GM12878 (cell line): ENCODE data around the gene NANOS1. TPM values are rescaled to one million over a fixed set of nuclear protein-coding genes. Genes with fewer than 3 reads are reported as not detected.

ENCODE experiments used
- ATAC-seq: fragments of 200-7000 bp; cut with Tn5 transposase; 3 replicates; pipeline ENCODE4 v1.9.1; 2020; ENCODE audit warnings: mild to moderate bottlenecking, moderate library complexity
- BruUV-seq: library from RNA; stranded (reverse); fragments of 400-500 nt; replicated peaks from 2 replicates; lab custom pipeline; 2021; lab: Mats Ljungman, UMichigan
- CTCF ChIA-PET: fragments of 300-600 bp; sonication (Branson Sonifier 250); formaldehyde crosslinking; extraction: SDS; loops from one replicate; lab custom pipeline; 2021; ENCODE audit warnings: inconsistent platforms; lab: Yijun Ruan, JAX
- POLR2A ChIA-PET: fragments of 350-600 bp; formaldehyde crosslinking; extraction: SDS; loops from one replicate; lab custom pipeline; 2021; ENCODE audit warnings: inconsistent platforms; lab: Charles Lee
- RAD21 ChIA-PET: fragments of 300-600 bp; sonication (Branson Sonifier 250); formaldehyde crosslinking; loops from one replicate; lab custom pipeline; 2023; ENCODE audit warnings: antibody characterized with exemption; ENCODE audit not compliant: unreplicated experiment; lab: Charles Lee
- SMC1A ChIA-PET: fragments of 300-600 bp; sonication (Branson Sonifier 250); formaldehyde crosslinking; loops from one replicate; lab custom pipeline; 2023; ENCODE audit not compliant: unreplicated experiment, uncharacterized antibody; lab: Charles Lee
- DNase-seq: peaks from one replicate; pipeline ENCODE4 v3.0.0-alpha.2; 2011; ENCODE audit warnings: low read depth, low spot score
- FAIRE-seq: peaks from 3 replicates; lab custom pipeline; 2011; peaks lifted over from hg19 to GRCh38; lab: Jason Lieb, UNC
- H2AFZ ChIP-seq: 2 replicates; pipeline ENCODE4 v1.6.0; 2011; ENCODE audit warnings: low read depth, low read length, control low read depth; ENCODE audit not compliant: control insufficient read depth
- H3K27ac ChIP-seq: 2 replicates; pipeline ENCODE4 v1.5.1; 2011; ENCODE audit warnings: control low read depth; ENCODE audit not compliant: control insufficient read depth, insufficient read depth
- H3K27me3 ChIP-seq, 2 experiments: replicated peaks in 1 of 2; 2 replicates each; pipeline versions ENCODE4 v1.6.0 to v1.6.1; 2011; ENCODE audit warnings: low read length in 1 of 2; ENCODE audit not compliant: control insufficient read depth in 2 of 2, insufficient read depth in 2 of 2
- H3K36me3 ChIP-seq, 2 experiments: 2 replicates each; pipeline ENCODE4 v1.5.1; 2011; ENCODE audit warnings: low read length in 1 of 2; ENCODE audit not compliant: control insufficient read depth in 2 of 2, insufficient read depth in 2 of 2
- H3K4me1 ChIP-seq: 2 replicates; pipeline ENCODE4 v1.6.1; 2011; ENCODE audit warnings: mild to moderate bottlenecking, low read length, moderate library complexity, mixed read lengths; ENCODE audit not compliant: control insufficient read depth, insufficient read depth
- H3K4me2 ChIP-seq: 2 replicates; pipeline ENCODE4 v1.6.0; 2011; ENCODE audit warnings: control low read depth; ENCODE audit not compliant: control insufficient read depth, insufficient read depth
- H3K4me3 ChIP-seq: fragments of 200-600 bp; sonication (generic); 2 replicates; pipeline ENCODE4 v1.5.1; 2016
- H3K79me2 ChIP-seq: 2 replicates; pipeline ENCODE4 v1.6.0; 2011; ENCODE audit warnings: low read length; ENCODE audit not compliant: control insufficient read depth, insufficient read depth
- H3K9ac ChIP-seq: 2 replicates; pipeline ENCODE4 v1.8.0; 2011; ENCODE audit warnings: low read length, control low read depth, mixed read lengths; ENCODE audit not compliant: control insufficient read depth, insufficient read depth
- H3K9me3 ChIP-seq: replicated peaks from 3 replicates; pipeline ENCODE4 v1.5.1; 2011; ENCODE audit warnings: mild to moderate bottlenecking, low read length; ENCODE audit not compliant: control insufficient read depth, insufficient read depth
- H4K20me1 ChIP-seq: 2 replicates; pipeline ENCODE4 v1.6.0; 2011; ENCODE audit not compliant: control insufficient read depth, insufficient read depth
- CBFB ChIP-seq: IDR thresholded peaks from 2 replicates; pipeline ENCODE4 v1.6.1; 2016; ENCODE audit warnings: antibody characterized with exemption, low read depth
- ELK1 ChIP-seq: IDR thresholded peaks from 2 replicates; pipeline ENCODE4 v1.6.1; 2012; ENCODE audit warnings: low read depth, low read length, improper control_type of control experiment
- EZH2 ChIP-seq: IDR thresholded peaks from 2 replicates; pipeline ENCODE4 v1.6.1; 2012; ENCODE audit warnings: low read depth, mild to moderate bottlenecking, control low read depth, inconsistent platforms, low read length, borderline replicate concordance; ENCODE audit not compliant: control insufficient read depth
- MAX ChIP-seq: IDR thresholded peaks from 2 replicates; pipeline ENCODE4 v1.6.1; 2012; ENCODE audit warnings: low read depth, low read length, improper control_type of control experiment
- NFXL1 ChIP-seq: fragments of 450-650 bp; IDR thresholded peaks from 2 replicates; pipeline ENCODE4 v1.6.1; 2017; ENCODE audit warnings: antibody characterized with exemption, mild to moderate bottlenecking, borderline replicate concordance
- PAX8 ChIP-seq: fragments of 450-650 bp; IDR thresholded peaks from 2 replicates; pipeline ENCODE4 v1.6.1; 2017; ENCODE audit warnings: mild to moderate bottlenecking, moderate library complexity
- RAD21 ChIP-seq: IDR thresholded peaks from 2 replicates; pipeline ENCODE4 v1.6.1; 2011; ENCODE audit warnings: mild to moderate bottlenecking, low read depth, low read length, moderate library complexity; ENCODE audit not compliant: insufficient read depth
- RB1 ChIP-seq: fragments of 450-650 bp; formaldehyde crosslinking; IDR thresholded peaks from 2 replicates; pipeline ENCODE4 v1.6.1; 2017; ENCODE audit warnings: mild to moderate bottlenecking, borderline replicate concordance
- WGBS: methylation state at CpG from one replicate; pipeline ENCODE4 v1.1.6; 2016; ENCODE audit warnings: low lambda C conversion rate; ENCODE audit not compliant: insufficient replicate concordance, insufficient coverage; ENCODE audit errors: missing lambda C conversion rate; 5-methylcytosine and 5-hydroxymethylcytosine counted together
- in situ Hi-C: fragments of 300-500 bp; cut with MboI; formaldehyde crosslinking; loops from 9 replicates; pipeline ENCODE4 v1.14.3; 2018; ENCODE audit warnings: mixed read lengths
- intact Hi-C: fragments of 100-400 bp; cut with micrococcal nuclease; formaldehyde crosslinking; loops from one replicate; pipeline ENCODE4 v1.14.2; 2022; ENCODE audit not compliant: unreplicated experiment
- polyA plus RNA-seq, 11 experiments: library from polyadenylated mRNA; depleted of rRNA in 4 of 11; unstranded in 6 of 11; stranded (reverse) in 5 of 11; fragments of >200 nt; fragmentation: Nextera tagmentation in 4 of 11; fragmentation: Illumina TruSeq in 1 of 11; extraction: Ambion mirVana in 4 of 11; extraction: Trizol in 1 of 11; gene quantifications; 1 replicate in 1 of 11; 2 replicates in 10 of 11; pipeline versions ENCODE4 v1.2.1 to v1.2.3, GENCODE V29; 2011 to 2016; ENCODE audit warnings: inconsistent platforms in 2 of 11, missing spikeins in 2 of 11, low read depth in 1 of 11
- total RNA-seq, 4 experiments: library from RNA; depleted of rRNA in 3 of 4; stranded (reverse); fragments of >200 nt in 3 of 4; fragmentation: Illumina TruSeq in 1 of 4; extraction: Trizol in 1 of 4; gene quantifications; 2 replicates each; pipeline versions ENCODE4 v1.2.1 to v1.2.3, GENCODE V29; 2013 to 2021

The NANOS1 gene
- total and polyA plus RNA-seq, 10 of the 15 experiments (the other 5 are each of a cell fraction or from before 2014, with no cell fraction given) = 0.03 to 0.55 (median 0.28) TPM; not detected in 2

- Histone ChIP-seq H4K20me1 (no peaks in the 10 kb centered on the region), H2AFZ (no peak overlapping the region), H3K9me3 (peaks cover 2% of the 10 kb centered on the region; the same call in 2 of the 3 replicates), H3K36me3 (no peaks in the 10 kb centered on the region), H3K27ac (no peak overlapping the region), H3K4me3 (no peak overlapping the region), H3K27me3 (peaks cover 2% of the 10 kb centered on the region in 2 experiments; a peak in 2 of 4 replicates), H3K4me2 (no peak overlapping the region), H3K4me1 (peaks cover 14% of the 10 kb centered on the region), H3K9ac (no peak overlapping the region), H3K79me2 (no peaks in the 10 kb centered on the region)
- no TSS peak for BruUV-seq
- WGBS = 87% methylated on average over 1 of the region's 1 CpG
- ChIA-PET CTCF (no interaction called here), SMC1A (no interaction called here), POLR2A (no interaction called here), RAD21 (no interaction called here)
- no peak for ATAC-seq
- no peak for DNase-seq
- no peak for FAIRE-seq
- TF ChIP-seq EZH2 (no peak), ELK1 (no peak), CBFB (no peak), RAD21 (no peak), PAX8 (no peak), MAX (no peak), RB1 (no peak), NFXL1 (no peak)
- intact Hi-C loops (no loop called here), in situ Hi-C loops (no loop called here)
Measured at GRCh38 chr10:118990326-118990725, 39.2 kb upstream of the NANOS1 start.
